Adrenal gland (tissue), 19 donors: ENCODE measurements around the gene C1QL3. TPM values are rescaled to one million over a fixed set of nuclear protein-coding genes. Genes with fewer than 3 reads are reported as not detected.

ENCODE experiments used
- DNase-seq, 7 donors: peaks; one replicate each; pipeline ENCODE4 v3.0.0-alpha.2; 2019 to 2020
- H3K27ac ChIP-seq, 5 donors: fragments of 200-600 bp; sonication (generic) in 4 of 5; 1 replicate in 3 of 5; 2 replicates in 2 of 5; pipeline versions ENCODE4 v1.5.1 to v1.8.0; 2016 to 2020; ENCODE audit warnings: mild to moderate bottlenecking in 1 of 5
- H3K27me3 ChIP-seq: fragments of 200-600 bp; 2 replicates; pipeline ENCODE4 v1.8.0; 2021
- H3K36me3 ChIP-seq, 2 donors: fragments of 200-600 bp; replicated peaks in 1 of 2; 1 replicate in 1 of 2; 2 replicates in 1 of 2; pipeline versions ENCODE4 v1.5.1 to v1.8.0; 2018 to 2022
- H3K4me1 ChIP-seq, 2 donors: fragments of 200-600 bp; replicated peaks in 1 of 2; 1 replicate in 1 of 2; 2 replicates in 1 of 2; pipeline versions ENCODE4 v1.5.1 to v1.8.0; 2018 to 2021
- H3K4me3 ChIP-seq, 4 donors: fragments of 200-600 bp; sonication (generic) in 3 of 4; one replicate each; pipeline ENCODE4 v1.5.1; 2016 to 2018
- H3K9me3 ChIP-seq, 3 donors: fragments of 200-600 bp; sonication (generic) in 1 of 3; replicated peaks in 1 of 3; 1 replicate in 2 of 3; 2 replicates in 1 of 3; pipeline versions ENCODE4 v1.5.1 to v1.8.0; 2016 to 2021
- POLR2A ChIP-seq, 2 donors: fragments of 450-650 bp; IDR thresholded peaks; one replicate each; pipeline ENCODE4 v1.6.1; 2017; ENCODE audit warnings: antibody characterized with exemption in 2 of 2, mild to moderate bottlenecking in 2 of 2, moderate library complexity in 1 of 2
- WGBS, 4 donors: extraction: QIAGEN DNeasy Blood & Tissue Kit in 2 of 4; methylation state at CpG; one replicate each; pipeline versions ENCODE4 v1.1.5 to v1.1.7; 2013 to 2017; 5-methylcytosine and 5-hydroxymethylcytosine counted together
- intact Hi-C, 2 donors: fragments of 100-400 bp; cut with DNase I; formaldehyde crosslinking; loops; one replicate each; pipeline versions ENCODE4 v1.14.1 to v1.15.0; 2022 to 2023
- long read RNA-seq, 10 donors: library from polyadenylated mRNA in 3 of 10; unstranded in 2 of 10; stranded (forward) in 1 of 10; transcript quantifications; one replicate each; pipeline ENCODE4 v2.0.0 and lab custom pipeline, GENCODE V29; 2021 to 2026
- polyA plus RNA-seq, 3 donors: library from polyadenylated mRNA; stranded (reverse); fragments of 200-250 nt in 2 of 3; fragments of 350-450 nt in 1 of 3; fragmentation: Illumina TruSeq in 1 of 3; extraction: RNeasy Lipid Tissue Mini Kit (QIAGEN cat#74804) in 1 of 3; gene quantifications; one replicate each; pipeline ENCODE4 v1.2.3, GENCODE V29; 2013 to 2014
- total RNA-seq, 9 donors: library from RNA; depleted of rRNA in 4 of 9; stranded (reverse); fragments of >200 nt in 4 of 9; fragments of 120-200 nt in 1 of 9; fragmentation: NEBNext Ultra II Directional in 1 of 9; extraction: Animal tissue kit (Norgen Biotek cat#: 25700) in 1 of 9; gene quantifications; one replicate each; pipeline versions ENCODE4 v1.1.0 to v1.2.4, GENCODE V29; 2013 to 2023
- TF ChIP-seq, protein P1 (sequence below), 6 experiments: fragments of 450-650 bp in 4 of 6; fragments of 200-600 bp in 2 of 6; sonication (generic) in 1 of 6; IDR thresholded peaks; 1 replicate in 5 of 6; 2 replicates in 1 of 6; pipeline versions ENCODE4 v1.5.1 to v1.8.0; 2016 to 2021; ENCODE audit warnings: antibody characterized with exemption in 6 of 6, mild to moderate bottlenecking in 2 of 6, moderate library complexity in 1 of 6
- donor health status: healthy with polysubstance abuse.
- donor health status: Bipolar disorder and iron deficiency.
- donor health status: DM: yes; HTN: yes; CAD: no.
- donor health status: DM: no; HTN: no; CAD: no.
- donor health status: DM: no; HTN: no; CAD: no.
- donor health status: DM: yes; HTN: yes; CAD: no.

Gene C1QL3
- 1 to 10 TPM in 1 of 9 donors, under 1 TPM in 4, not detected in 4; 0.11 to 1.3 (median 0.71) TPM for total RNA-seq
- under 1 TPM in 1 of 3 donors, not detected in 2; 0.13 TPM for polyA plus RNA-seq
- long read RNA-seq, donor 1, result 0 reads
- long read RNA-seq, donor 2, result 0 reads
- long read RNA-seq, donor 3, result 0 reads
- long read RNA-seq, donor 4, result 0 reads
- long read RNA-seq, donor 5, partial matches to known transcripts, result 0 of 1 reads
- long read RNA-seq, donor 5, other reads (novel, unspliced or antisense), result 0 of 1 reads
- long read RNA-seq, donor 6, result 0 reads
- long read RNA-seq, donor 7, result 0 reads
- long read RNA-seq, donor 8, result 0 reads
- long read RNA-seq, donor 9, result 0 reads
- long read RNA-seq, donor 10, result 0 reads

DNA sequence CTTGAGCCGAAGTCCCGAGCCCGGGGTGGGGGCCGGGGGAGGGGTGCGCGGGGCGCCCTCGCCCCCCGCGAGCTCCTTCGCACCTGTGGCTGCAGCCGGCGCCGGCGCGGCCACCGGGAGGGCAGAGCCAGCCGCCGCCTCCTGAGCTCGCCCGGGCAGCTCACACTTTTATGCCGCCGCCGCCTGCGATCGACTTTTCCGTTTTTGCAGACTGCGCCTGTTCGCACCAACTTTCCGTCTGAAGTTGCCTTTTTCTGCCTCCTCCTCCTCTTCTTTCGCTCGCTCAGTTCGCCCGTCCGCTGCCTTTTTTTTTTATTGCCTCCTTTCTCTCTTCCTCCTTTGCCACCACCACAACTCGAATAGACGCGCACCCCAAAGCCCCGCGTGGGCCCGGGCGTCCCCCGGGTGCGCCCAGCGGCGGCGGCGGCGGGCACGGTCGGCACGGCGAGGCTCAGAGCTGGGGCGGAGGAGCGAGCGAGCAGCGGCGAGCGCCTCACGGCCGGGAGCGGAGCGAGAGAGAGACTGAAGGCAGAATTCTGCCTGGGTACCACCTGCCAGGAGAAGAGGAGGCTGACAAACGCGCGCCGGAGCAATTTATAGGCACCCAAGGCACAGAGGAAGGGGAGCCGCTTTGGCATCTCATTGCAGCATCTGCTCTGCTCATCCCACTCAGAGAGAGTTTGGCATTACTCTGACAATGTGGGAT is at the start of gene C1QL3:
Gene C1QL3 (minus strand): TSS at position 569 of the 706 bp plus-strand sequence. CDS start 814 bp downstream, outside the sequence.
- peak in 4 of 7 donors; percentile 23 to 40 (median 30) for DNase-seq
- Histone ChIP-seq H3K27me3 (peaks cover 19% of the 10 kb centered on the region), H3K36me3 (no peaks in the 10 kb centered on the region), H3K4me1 (peaks cover 12 to 19% of the 10 kb centered on the region in 2 donors), H3K9me3 (no peaks in the 10 kb centered on the region), H3K4me3 (peak within 1 kb of the TSS in 2 of 4 donors; percentile 30 to 68), H3K27ac (no peak within 1 kb of the TSS)
- TF ChIP-seq, protein P1, sequence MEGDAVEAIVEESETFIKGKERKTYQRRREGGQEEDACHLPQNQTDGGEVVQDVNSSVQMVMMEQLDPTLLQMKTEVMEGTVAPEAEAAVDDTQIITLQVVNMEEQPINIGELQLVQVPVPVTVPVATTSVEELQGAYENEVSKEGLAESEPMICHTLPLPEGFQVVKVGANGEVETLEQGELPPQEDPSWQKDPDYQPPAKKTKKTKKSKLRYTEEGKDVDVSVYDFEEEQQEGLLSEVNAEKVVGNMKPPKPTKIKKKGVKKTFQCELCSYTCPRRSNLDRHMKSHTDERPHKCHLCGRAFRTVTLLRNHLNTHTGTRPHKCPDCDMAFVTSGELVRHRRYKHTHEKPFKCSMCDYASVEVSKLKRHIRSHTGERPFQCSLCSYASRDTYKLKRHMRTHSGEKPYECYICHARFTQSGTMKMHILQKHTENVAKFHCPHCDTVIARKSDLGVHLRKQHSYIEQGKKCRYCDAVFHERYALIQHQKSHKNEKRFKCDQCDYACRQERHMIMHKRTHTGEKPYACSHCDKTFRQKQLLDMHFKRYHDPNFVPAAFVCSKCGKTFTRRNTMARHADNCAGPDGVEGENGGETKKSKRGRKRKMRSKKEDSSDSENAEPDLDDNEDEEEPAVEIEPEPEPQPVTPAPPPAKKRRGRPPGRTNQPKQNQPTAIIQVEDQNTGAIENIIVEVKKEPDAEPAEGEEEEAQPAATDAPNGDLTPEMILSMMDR (IDR thresholded peaks at IDR 0.05), result no peak
- no peak for TF ChIP-seq POLR2A (IDR thresholded peaks at IDR 0.05)
- WGBS, 4 donors, result 1 to 3% (median 2%) methylated on average over 41 to 68 of the region's 68 CpGs
- intact Hi-C loops, result no loop called here

DNA sequence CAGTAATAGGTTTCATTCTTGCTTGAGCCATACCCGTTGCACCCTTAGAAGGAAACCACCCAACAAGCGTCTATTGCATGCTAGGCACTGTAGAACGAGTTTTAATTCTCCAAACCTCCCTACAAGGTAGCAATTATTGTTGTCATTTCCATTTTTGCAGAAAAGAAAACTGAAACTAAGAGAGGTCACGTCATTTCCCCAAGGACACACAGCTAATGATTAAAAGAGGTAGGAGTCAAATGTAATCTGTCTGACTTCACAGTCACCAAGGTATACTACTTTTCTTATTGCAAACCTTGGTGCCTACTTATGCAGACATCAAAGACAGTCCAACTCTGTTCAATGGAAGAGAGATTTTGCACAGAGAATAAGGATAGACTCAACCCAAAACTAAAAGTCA is 49.1 kb upstream of the C1QL3 start:
- no peak for TF ChIP-seq POLR2A (IDR thresholded peaks at IDR 0.05)
- TF ChIP-seq, protein P1 (IDR thresholded peaks at IDR 0.05), result no peak
- DNase-seq, result no peak
- Histone ChIP-seq H3K4me1 (no peaks in the 10 kb centered on the region), H3K27ac (no peak overlapping the region), H3K36me3 (no peaks in the 10 kb centered on the region), H3K4me3 (no peak overlapping the region), H3K27me3 (no peaks in the 10 kb centered on the region), H3K9me3 (no peaks in the 10 kb centered on the region)
- intact Hi-C loops, result no loop called here
- WGBS, 4 donors, result 62 to 73% (median 70%) methylated on average over 4 of the region's 4 CpGs

DNA sequence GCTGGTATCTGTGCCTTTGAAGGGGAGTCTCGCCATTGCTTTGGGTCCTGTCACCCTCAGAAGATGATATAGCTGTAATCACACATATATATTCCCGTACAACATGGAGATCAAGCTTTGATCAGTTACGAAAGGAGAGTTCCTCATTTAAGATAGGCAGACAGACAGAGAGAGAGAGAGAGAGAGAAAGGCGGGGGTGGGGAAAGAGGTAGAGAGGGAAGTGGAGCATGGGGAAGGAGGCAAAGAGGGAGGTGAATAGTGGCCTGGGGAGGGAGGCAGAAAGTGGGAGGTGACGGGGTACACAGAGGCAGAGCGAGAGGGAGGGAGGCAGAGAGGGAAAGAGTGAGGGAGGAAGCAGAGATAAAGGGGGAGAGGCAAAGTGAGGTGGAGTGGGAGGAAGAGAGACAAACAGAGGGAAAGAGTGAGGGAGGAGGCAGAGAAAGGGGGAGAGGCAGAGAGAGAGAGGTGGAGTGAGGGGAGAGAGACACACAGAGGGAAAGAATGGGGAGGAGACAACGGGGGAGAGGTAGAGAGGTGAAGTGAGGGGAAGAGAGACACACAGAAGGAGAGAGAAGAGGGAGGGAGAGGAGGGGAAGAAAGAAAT is 44.6 kb upstream of the C1QL3 start:
- 54 to 61% (median 57%) methylated on average over 7 of the region's 7 CpGs for WGBS, 4 donors

DNA sequence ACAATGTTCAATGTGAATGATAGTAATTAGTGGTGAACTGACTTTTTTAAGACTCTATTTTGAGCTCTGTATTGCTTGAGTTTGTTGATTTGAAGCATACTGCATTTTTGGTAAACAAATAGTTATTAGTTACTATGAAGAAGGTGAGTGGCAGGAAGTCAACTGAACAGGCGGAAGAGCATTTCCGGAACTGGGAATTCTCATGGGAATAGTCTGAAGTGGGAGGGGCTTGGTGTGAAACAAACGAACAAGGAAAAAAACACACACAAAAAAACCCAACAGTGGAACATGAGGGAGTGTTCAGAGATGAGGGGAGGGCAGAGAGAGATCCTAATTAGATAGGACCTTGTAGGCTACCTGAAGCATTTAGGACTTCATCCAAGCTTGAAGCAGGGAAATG is 43.9 kb upstream of the C1QL3 start:
- no peaks in the 10 kb centered on the region for H3K9me3 ChIP-seq
- no peak for DNase-seq
- no peak overlapping the region for H3K27ac ChIP-seq
- no peak overlapping the region for H3K4me3 ChIP-seq
- no peaks in the 10 kb centered on the region for H3K4me1 ChIP-seq
- H3K36me3 ChIP-seq, result no peaks in the 10 kb centered on the region
- TF ChIP-seq, protein P1 (IDR thresholded peaks at IDR 0.05), result no peak
- TF ChIP-seq POLR2A (IDR thresholded peaks at IDR 0.05), result no peak
- no peaks in the 10 kb centered on the region for H3K27me3 ChIP-seq
- intact Hi-C loops, result no loop called here
- WGBS, 4 donors, result 39 to 47% (median 43%) methylated on average over 3 of the region's 3 CpGs

More for the DNA sequence above, 44.6 kb upstream of the C1QL3 start:
- no peak for TF ChIP-seq POLR2A (IDR thresholded peaks at IDR 0.05)
- TF ChIP-seq, protein P1 (IDR thresholded peaks at IDR 0.05), result no peak
- H3K9me3 ChIP-seq, result no peaks in the 10 kb centered on the region
- H3K4me1 ChIP-seq, result no peaks in the 10 kb centered on the region
- H3K4me3 ChIP-seq, result no peak overlapping the region
- DNase-seq, result no peak
- no peaks in the 10 kb centered on the region for H3K27me3 ChIP-seq
- H3K36me3 ChIP-seq, result no peaks in the 10 kb centered on the region
- H3K27ac ChIP-seq, result no peak overlapping the region
- intact Hi-C loops, result no loop called here
